Common myeloid progenitor, CD34-positive (primary cell): ENCODE measurements around the gene TMEM91.
A peak's percentile ranks its signal among the peaks of the same experiment; 100 is the strongest.
"Not testable (repeated sequence)": the region's sequence is repeated elsewhere in the genome, so short reads cannot be mapped to it uniquely, and the experiment has no call there.

Experiments
- CTCF ChIA-PET: fragments of 350-600 bp; sonication (Branson Sonifier 250); formaldehyde crosslinking; loops from one replicate; lab custom pipeline; 2021; ENCODE audit warnings: antibody characterized with exemption; lab: Charles Lee
- POLR2A ChIA-PET: fragments of 350-600 bp; sonication (Branson Sonifier 250); formaldehyde crosslinking; loops from one replicate; lab custom pipeline; 2021; ENCODE audit warnings: antibody characterized with exemption; lab: Charles Lee
- DNase-seq, 3 donors: peaks; one replicate each; pipeline versions ENCODE4 v3.0.0 to v3.0.0-alpha.2; 2013
- H3K27ac ChIP-seq, 2 experiments: 1 replicate in 1 of 2; 2 replicates in 1 of 2; pipeline ENCODE4 v1.7.0; 2013; ENCODE audit warnings: inconsistent platforms in 2 of 2, low read length in 2 of 2, mild to moderate bottlenecking in 2 of 2, low read depth in 1 of 2, moderate library complexity in 1 of 2; ENCODE audit not compliant: severe bottlenecking in 2 of 2, insufficient read depth in 1 of 2, poor library complexity in 1 of 2
- H3K27me3 ChIP-seq, 5 experiments: replicated peaks in 2 of 5; 1 replicate in 3 of 5; 2 replicates in 2 of 5; pipeline versions ENCODE4 v1.6.1 to v1.7.0; 2013; ENCODE audit warnings: low read length in 4 of 5, mild to moderate bottlenecking in 2 of 5, moderate library complexity in 2 of 5, inconsistent platforms in 1 of 5; ENCODE audit not compliant: insufficient read depth in 5 of 5, control insufficient read depth in 4 of 5
- H3K36me3 ChIP-seq, 4 experiments: 1 replicate in 2 of 4; 2 replicates in 2 of 4; pipeline versions ENCODE4 v1.6.1 to v1.7.0; 2013; ENCODE audit warnings: low read length in 3 of 4, control low read depth in 1 of 4, mild to moderate bottlenecking in 1 of 4; ENCODE audit not compliant: control insufficient read depth in 4 of 4, insufficient read depth in 4 of 4
- H3K4me1 ChIP-seq, 4 experiments: 1 replicate in 3 of 4; 2 replicates in 1 of 4; pipeline versions ENCODE4 v1.6.1 to v1.7.1; 2013; ENCODE audit warnings: low read length in 3 of 4, mild to moderate bottlenecking in 3 of 4, control low read depth in 1 of 4, inconsistent platforms in 1 of 4, moderate library complexity in 1 of 4; ENCODE audit not compliant: control insufficient read depth in 4 of 4, insufficient read depth in 4 of 4; ENCODE audit errors: control extremely low read depth in 1 of 4
- H3K4me3 ChIP-seq, 7 experiments: 1 replicate in 4 of 7; 2 replicates in 3 of 7; pipeline versions ENCODE4 v1.5.1 to v1.7.0; 2013; ENCODE audit warnings: mild to moderate bottlenecking in 7 of 7, low read length in 6 of 7, moderate library complexity in 6 of 7, inconsistent platforms in 2 of 7, low read depth in 2 of 7, control low read depth in 1 of 7; ENCODE audit not compliant: insufficient read depth in 4 of 7, control insufficient read depth in 1 of 7; ENCODE audit errors: extremely low read depth in 1 of 7
- H3K9me3 ChIP-seq, 5 experiments: 1 replicate in 4 of 5; 2 replicates in 1 of 5; pipeline versions ENCODE4 v1.6.1 to v1.7.1; 2013; ENCODE audit warnings: low read length in 4 of 5, mild to moderate bottlenecking in 2 of 5, inconsistent platforms in 1 of 5, low read depth in 1 of 5, moderate library complexity in 1 of 5; ENCODE audit not compliant: control insufficient read depth in 4 of 5, insufficient read depth in 2 of 5; ENCODE audit errors: control extremely low read depth in 1 of 5
- WGBS: methylation state at CpG from one replicate; pipeline ENCODE4 v1.1.5; 2013; ENCODE audit not compliant: insufficient coverage; 5-methylcytosine and 5-hydroxymethylcytosine counted together

Gene TMEM91

DNA sequence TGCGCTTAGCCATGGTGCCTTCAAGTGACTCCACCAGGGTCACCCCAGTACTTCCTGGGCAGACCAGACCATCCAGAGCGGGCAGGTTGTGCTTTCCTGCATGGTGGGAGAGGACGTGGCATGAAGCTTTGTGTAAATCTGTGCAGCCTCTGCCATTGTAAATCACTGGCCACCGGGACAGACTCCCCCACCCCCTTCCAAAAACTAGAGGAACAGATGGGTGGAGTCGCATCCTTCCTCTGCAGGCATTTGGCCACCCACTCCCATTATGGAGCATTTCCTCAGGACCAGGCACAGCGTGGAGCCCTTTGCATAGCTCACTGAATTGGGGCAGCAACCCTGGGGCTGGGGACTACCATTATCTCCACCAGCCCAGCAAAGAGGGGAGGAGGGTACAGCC is 29.4 kb downstream of the TMEM91 start:
- CTCF ChIA-PET, result interaction anchor here (1.3 to 1.5 kb wide), 2 partner anchors 21 to 44 kb away, joined by 3 to 4 read pairs; partner anchors contain the start of gene B3GNT8

GRCh38 chr19:41407271-41407670 is 30.9 kb downstream of the TMEM91 start:
- Histone ChIP-seq H3K9me3 (no peaks in the 10 kb centered on the region), H3K27ac (no peak overlapping the region), H3K4me3 (peak overlapping the region in 1 of 7 experiments; percentile 37), H3K36me3 (peaks cover 8 to 30% (median 17%) of the 10 kb centered on the region in 4 experiments), H3K4me1 (peaks cover 12 to 43% (median 19%) of the 10 kb centered on the region in 4 experiments), H3K27me3 (no peaks in the 10 kb centered on the region)
- WGBS, result 57% methylated on average over 1 of the region's 4 CpGs
- POLR2A ChIA-PET, result interaction anchor here (0.9 to 1.2 kb wide), 2 partner anchors 25 to 42 kb away, joined by 3 to 6 read pairs; no protein-coding TSS in a partner anchor
- peak; percentile 43 to 89 (median 84) for DNase-seq
- CTCF ChIA-PET, result interaction anchor here (0.7 to 4.2 kb wide), 11 partner anchors 11 to 52 kb away, joined by 3 to 23 read pairs (median 4); partner anchors contain the start of gene B3GNT8

More for the DNA sequence above, 29.4 kb downstream of the TMEM91 start:
- POLR2A ChIA-PET, result interaction anchor here (0.6 kb wide), 1 partner anchor 833 kb away, joined by 4 read pairs; no protein-coding TSS in a partner anchor
- no peaks in the 10 kb centered on the region for H3K27me3 ChIP-seq
- WGBS, result 100% methylated on average over 3 of the region's 6 CpGs
- no peak for DNase-seq
- no peaks in the 10 kb centered on the region for H3K9me3 ChIP-seq
- H3K36me3 ChIP-seq, result peaks cover 5 to 18% (median 9%) of the 10 kb centered on the region in 4 experiments
- no peak overlapping the region for H3K27ac ChIP-seq
- no peak overlapping the region for H3K4me3 ChIP-seq
- H3K4me1 ChIP-seq, result peaks cover 12 to 43% (median 19%) of the 10 kb centered on the region in 4 experiments

- Histone ChIP-seq H3K36me3 (peaks cover 3 to 29% (median 16%) of the 10 kb centered on the region in 4 experiments), H3K4me1 (peaks cover 12 to 43% (median 19%) of the 10 kb centered on the region in 4 experiments), H3K27me3 (no peaks in the 10 kb centered on the region), H3K27ac (peak overlapping the region in 1 of 2 experiments; percentile 46), H3K9me3 (no peaks in the 10 kb centered on the region), H3K4me3 (no peak overlapping the region)
- WGBS, result 79% methylated on average over 3 of the region's 4 CpGs
- no peak for DNase-seq
- POLR2A ChIA-PET, result interaction anchor here (0.6 to 1.2 kb wide), 3 partner anchors 43 to 1060 kb away, joined by 3 to 6 read pairs (median 4); partner anchors contain the start of gene C19orf47
- CTCF ChIA-PET, result interaction anchor here (1.0 to 4.2 kb wide), 8 partner anchors 9 to 27 kb away, joined by 3 to 23 read pairs (median 5); partner anchors contain the start of gene B3GNT8
Observed at GRCh38 chr19:41408256-41408655, 31.9 kb downstream of the TMEM91 start.

- Histone ChIP-seq H3K27ac (peak overlapping the region in 1 of 2 experiments; percentile 46), H3K4me1 (peaks cover 12 to 43% (median 15%) of the 10 kb centered on the region in 4 experiments), H3K36me3 (peaks cover 3 to 31% (median 20%) of the 10 kb centered on the region in 4 experiments)
- POLR2A ChIA-PET, H3K4me3 ChIP-seq, H3K27me3 ChIP-seq, DNase-seq, H3K9me3 ChIP-seq: not testable (repeated sequence)
- 86% methylated on average over 1 of the region's 5 CpGs for WGBS
- CTCF ChIA-PET, result interaction anchor here (1.0 to 4.2 kb wide), 8 partner anchors 8 to 28 kb away, joined by 3 to 23 read pairs (median 5); partner anchors contain the start of gene B3GNT8
Observed at GRCh38 chr19:41408846-41409245, 32.5 kb downstream of the TMEM91 start.

DNA sequence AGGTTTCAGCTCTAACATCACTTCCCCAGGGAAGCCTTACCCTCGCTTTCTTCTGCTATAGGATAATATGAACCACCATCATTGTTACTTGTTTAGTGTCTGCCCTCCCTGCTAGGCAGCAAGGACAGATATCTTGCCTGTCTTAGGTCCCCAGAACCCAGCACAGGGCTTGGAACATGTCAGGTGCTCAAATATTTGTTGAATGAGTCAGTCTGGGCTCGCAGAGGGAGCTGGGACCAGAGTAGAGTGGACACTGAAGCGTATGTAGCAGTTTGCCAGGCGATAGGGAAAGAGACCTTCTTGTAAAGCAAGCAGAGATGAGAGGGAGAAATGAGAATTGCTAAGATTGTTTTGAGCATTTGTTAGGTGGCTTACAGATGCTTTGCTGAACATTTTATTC is 33.0 kb downstream of the TMEM91 start:
- Histone ChIP-seq H3K4me3 (no peak overlapping the region), H3K9me3 (no peaks in the 10 kb centered on the region), H3K36me3 (peaks cover 3 to 36% (median 22%) of the 10 kb centered on the region in 4 experiments), H3K4me1 (peaks cover 12 to 43% (median 15%) of the 10 kb centered on the region in 4 experiments), H3K27ac (peak overlapping the region; percentile 25 to 46), H3K27me3 (no peaks in the 10 kb centered on the region)
- 83% methylated on average over 4 of the region's 4 CpGs for WGBS
- ChIA-PET CTCF (interaction anchor here (0.9 to 4.2 kb wide), 7 partner anchors 8 to 25 kb away, joined by 3 to 23 read pairs (median 3); partner anchors contain the start of gene B3GNT8), POLR2A (no interaction called here)
- no peak for DNase-seq

DNA sequence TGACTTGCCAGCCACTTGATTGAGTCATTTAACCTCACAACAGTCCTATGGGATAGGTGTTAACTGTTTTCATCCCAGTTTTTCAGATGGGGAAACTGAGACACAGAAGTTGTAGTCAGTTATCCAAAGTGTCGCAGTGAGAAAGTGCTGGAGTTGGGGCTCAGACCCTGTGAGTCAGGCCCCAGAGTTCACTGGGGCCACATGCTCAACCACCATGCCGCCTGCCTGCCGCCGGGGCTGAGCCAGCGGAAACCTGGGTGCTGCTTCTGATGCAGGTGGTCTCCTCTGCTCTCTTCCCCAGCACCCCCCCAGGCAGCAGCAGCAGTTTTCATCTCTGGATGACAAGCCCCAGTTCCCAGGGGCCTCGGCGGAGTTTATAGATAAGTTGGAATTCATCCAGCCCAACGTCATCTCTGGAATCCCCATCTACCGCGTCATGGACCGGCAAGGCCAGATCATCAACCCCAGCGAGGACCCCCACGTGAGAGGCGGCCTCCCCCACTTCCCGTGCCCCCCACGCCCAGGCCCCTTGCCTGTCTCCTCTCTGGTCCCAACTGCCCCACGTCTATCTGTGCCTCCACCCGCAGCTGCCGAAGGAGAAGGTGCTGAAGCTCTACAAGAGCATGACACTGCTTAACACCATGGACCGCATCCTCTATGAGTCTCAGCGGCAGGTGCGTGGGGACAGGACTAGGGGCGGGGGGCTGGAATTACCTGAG is 34.2 kb downstream of the TMEM91 start:
- POLR2A ChIA-PET, result no interaction called here
- no peak for DNase-seq
- 96% methylated on average over 21 of the region's 23 CpGs for WGBS
- no peaks in the 10 kb centered on the region for H3K27me3 ChIP-seq
- H3K27ac ChIP-seq, result peak overlapping the region in 1 of 2 experiments; percentile 54
- no peak overlapping the region for H3K4me3 ChIP-seq
- peaks cover 12 to 43% (median 15%) of the 10 kb centered on the region in 4 experiments for H3K4me1 ChIP-seq
- no peaks in the 10 kb centered on the region for H3K9me3 ChIP-seq
- CTCF ChIA-PET, result interaction anchor here (1.1 to 4.2 kb wide), 4 partner anchors 10 to 26 kb away, joined by 3 to 23 read pairs (median 12); partner anchors contain the start of gene B3GNT8
- H3K36me3 ChIP-seq, result peaks cover 13 to 47% (median 29%) of the 10 kb centered on the region in 4 experiments
